NCI-H1092 treated with DMSO at 0.1 percent for 48 hours (cell line): Measurements from ENCODE around the gene CARD11.

Source experiments
- DNase-seq: peaks from one replicate; lab custom pipeline; 2025; lab: John Stamatoyannopoulos, UW

The CARD11 gene

DNA sequence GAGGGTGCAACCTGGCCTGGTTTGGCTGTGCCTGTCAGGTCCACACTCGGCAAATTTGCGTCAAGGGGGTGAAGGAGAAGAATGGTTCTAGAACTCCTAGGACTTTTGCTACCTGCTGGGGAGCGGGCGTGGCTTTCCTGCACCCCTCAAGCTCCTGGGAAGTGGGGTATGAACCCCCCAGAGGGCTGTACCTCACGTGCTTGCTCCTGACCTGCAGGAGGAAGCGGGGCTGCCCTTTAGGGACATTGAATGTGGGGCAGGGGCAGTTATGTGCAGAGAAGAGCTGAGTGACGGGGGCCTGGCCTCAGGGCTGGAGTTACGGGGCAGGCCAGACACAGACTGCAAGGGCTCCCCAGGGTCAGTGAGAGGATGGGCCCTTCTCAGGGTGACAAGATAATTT lies 138.2 kb downstream of the CARD11 start:
- no peak for DNase-seq

DNA sequence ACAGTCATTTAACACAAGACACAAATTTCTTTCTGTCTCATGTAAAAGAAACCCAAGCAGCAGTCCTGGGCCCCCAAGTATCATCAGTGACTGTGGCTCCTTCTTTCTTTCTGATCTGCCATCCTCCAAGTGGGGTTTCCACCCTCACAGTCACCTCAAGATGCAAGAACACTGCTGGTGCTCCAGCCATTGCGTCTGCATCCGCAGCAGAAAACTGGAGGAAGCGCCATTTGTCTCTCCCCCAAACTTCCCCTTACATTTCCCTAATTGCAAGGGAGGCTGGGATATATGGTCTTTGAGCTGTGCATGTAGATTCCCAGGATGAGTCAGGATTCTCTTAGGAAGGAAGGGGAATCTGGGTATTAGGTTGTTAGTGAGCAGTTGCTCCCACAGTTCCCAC lies 138.6 kb downstream of the CARD11 start:
- no peak for DNase-seq

DNA sequence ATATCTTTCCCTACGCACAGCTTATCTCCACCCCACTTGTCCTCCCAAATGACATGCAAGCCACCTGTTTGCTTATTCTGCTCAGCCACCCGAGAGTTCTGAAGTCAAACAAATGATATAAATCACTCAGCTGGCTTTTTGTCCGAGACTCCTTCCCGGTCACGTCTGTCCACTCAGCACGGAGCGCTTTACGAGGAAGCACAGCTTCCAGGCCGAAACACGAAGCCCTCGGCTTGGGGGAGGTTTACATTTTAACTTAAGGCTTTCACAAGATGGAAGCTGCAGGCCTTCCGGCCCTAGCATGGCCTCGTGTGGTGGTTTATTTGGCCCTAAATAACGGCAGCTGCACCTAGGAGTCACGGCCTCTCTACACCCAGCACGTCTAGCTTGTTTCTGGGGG lies 139.5 kb downstream of the CARD11 start:
- DNase-seq, result no peak

DNA sequence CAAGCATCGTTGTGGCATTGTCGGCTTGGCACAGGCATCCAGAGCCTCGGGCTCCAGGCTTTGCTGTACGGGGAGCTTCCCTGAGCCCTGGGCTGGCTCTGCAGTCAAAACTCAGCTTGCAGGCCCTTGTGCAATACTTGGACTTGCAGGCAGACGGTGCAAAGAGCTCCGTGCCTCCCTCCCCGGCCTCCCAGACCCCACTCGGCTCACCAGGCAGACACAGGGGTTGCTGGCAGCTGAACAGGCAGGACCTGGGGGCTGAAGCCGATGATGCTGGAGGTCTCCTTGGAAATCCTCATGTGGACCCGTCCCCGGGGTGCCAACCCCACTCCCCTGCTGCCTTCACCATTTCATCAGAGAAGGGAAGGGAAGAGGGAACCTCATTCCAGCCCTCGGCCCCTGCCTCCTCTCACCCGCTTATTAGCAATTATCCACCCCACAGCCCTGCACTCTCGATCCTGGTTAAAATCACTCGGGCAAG lies 139.9 kb downstream of the CARD11 start:
- no peak for DNase-seq

DNA sequence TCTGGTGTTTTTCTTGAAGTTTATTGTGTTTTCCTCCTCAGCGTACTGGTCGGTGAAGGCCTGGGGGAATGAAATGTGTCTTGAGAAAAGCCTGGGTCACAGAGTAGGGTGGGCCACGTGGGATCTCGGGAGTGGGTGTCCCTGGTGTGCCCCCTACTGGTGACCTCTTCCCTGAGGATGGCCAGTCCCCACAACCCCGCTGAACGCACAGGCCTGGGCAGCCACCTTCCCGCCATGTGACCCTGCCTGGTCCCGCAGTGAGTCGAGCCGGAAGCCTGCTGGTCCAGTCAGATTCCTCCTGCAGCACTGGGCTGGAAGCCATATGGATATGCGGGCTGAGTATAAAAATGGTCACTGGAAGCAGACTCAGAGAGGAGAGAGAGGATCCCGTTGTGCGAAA lies 146.6 kb downstream of the CARD11 start:
- DNase-seq, result no peak

DNA sequence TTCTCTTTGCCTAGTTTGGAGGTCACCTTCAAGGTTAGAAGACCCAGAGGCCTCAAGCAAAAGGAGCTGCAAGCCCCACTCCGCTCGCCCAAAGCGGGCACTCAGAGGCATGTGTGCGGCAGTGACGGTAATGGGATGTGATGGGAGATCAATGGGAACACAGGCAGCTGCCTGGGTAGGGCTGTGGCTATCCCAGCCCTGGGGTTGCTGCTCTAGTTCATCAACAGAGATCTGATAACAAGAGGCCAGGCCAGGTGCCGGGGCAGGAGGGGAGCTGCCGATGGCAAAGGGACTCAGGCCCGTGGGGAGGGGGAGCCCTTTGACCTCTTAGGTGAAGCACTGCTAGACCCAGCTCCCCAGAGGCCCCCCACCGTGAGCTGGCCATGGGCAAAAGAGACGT lies 147.5 kb downstream of the CARD11 start:
- no peak for DNase-seq

DNA sequence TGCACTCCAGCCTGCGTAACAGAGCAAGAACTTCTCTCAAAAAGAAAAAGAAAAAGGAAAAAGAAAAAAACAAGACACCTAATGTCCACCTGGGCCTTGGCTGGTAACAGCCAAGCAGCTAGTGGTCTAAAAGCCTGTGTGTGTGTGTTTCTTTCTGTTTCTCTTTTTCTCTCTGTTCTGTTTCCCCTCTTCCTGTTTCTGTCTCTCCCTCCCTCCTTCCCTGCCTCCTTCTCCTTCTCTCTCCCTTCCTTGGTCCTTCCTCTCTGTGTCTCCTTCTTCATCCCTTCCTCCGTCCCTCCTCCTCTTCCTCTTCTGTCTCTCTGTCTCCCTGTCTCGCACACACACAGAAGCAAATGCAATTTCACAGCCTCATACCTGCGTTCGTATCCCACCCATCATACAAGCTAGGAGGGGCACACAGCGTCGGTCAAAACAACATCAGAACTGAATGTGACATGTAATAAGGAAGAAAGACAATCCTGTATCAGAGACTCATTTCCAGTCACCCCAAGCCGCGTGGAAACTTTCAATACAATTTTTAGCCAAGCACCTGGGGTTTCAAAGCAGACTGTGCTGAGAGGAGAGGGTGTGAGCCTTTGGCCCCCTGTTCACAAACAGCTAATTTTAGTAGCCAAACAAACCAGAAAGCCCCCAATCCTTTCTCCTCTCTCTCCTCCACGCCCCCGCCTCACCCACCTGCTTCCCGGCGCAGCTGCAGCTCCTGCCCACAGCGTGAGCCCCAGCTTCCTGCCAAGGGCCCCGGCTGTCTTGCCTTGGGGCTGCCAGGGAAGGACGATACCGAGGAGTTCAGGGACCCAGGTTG lies 149.3 kb downstream of the CARD11 start:
- DNase-seq, result peak; percentile 57

DNA sequence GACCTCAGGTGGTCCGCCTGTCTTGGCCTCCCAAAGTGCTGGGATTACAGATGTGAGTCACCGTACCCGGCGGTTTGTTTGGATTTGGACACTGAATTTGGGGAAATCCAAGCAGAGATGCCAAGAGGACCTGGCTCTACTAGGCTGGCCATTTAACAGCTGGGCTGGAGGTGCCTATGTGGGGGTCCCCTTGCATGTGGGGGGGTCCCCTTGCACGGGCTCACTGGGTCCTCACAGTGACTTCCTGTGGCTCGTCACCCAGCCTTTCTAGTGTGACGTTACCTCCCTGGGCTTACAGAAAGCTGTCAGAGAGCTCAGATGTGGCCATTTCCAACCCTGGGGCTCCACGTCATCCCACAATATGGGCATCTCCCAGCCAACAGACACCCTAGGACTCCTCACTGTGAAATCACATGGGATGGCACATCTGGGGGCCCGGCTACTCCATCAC lies 150.2 kb downstream of the CARD11 start:
- DNase-seq, result no peak

DNA sequence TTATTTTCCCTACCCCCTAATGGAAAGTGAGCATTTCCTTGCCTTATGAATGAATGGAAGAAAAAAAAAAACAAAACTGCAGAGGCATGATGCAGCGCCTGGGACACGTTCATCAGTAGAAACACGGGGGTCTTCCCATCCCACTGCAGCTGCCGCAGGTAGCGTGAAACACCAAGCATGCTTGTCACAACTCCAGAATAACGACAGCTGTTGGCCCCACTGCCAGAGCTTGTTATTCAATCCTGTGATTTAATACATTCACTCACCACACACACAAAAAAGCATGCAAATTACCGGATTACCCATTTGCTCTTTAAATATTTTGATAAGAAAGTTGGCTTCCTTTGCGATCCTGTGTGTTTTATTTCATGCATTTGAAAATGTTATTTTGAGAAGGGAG lies 151.1 kb downstream of the CARD11 start:
- DNase-seq, result peak; percentile 78

DNA sequence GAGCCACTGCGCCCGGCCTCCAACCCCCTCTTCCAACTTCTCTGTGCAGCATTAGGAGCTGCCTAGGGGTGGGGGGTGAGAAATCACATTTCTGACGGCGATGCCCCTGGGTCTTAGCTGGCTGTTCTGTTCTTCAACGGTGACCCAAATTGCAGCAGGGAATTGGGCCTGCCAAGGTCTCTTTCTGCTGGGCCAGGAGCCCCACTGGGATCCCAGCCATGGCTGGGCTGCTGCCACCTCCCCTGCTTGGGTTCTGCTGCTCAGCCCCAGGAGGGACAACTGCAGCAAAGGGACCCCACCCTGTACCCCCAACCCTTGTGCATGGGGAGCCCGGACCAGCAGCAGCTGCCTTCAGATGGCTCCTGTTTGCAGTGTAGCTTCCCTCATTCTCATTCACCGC lies 155.9 kb downstream of the CARD11 start:
- DNase-seq, result no peak

DNA sequence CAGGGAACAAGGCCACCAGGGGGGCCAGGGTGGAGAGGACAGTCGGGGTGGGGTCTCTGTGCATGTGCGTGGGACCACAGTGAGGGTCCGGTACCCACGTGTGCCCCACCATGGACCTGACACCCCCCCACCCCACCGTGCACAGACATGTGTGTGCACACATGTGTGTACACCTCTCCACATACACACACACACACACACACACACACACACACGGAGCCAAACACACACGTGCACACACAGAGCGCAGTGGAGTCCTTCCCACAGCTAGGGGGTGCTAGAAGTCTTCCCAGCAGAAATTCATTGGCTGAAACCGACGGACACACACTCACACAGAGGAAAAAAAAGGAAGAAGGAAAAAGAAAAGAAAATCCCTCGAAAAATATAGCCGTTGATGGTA lies 156.8 kb downstream of the CARD11 start:
- DNase-seq, result peak; percentile 86

DNA sequence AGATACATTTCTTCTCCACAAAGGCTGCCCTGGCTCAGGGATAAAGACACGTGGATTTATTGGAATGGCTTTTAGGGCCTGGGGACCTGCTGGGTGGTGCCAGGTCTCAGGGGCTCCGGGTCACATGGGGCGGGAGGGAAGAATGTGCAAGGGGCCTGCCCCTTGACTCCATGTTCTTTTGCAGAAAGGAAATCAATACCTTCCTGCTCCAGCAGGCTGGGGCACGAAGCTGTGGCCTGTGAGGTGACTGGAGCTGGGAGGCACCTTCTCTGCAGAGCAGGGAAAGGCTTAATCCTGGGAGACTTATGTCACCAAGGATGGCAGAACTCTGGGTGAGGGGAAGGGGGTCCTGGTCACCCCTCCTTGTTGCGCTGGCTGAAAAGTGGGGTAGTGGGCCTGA lies 157.3 kb downstream of the CARD11 start:
- DNase-seq, result no peak

DNA sequence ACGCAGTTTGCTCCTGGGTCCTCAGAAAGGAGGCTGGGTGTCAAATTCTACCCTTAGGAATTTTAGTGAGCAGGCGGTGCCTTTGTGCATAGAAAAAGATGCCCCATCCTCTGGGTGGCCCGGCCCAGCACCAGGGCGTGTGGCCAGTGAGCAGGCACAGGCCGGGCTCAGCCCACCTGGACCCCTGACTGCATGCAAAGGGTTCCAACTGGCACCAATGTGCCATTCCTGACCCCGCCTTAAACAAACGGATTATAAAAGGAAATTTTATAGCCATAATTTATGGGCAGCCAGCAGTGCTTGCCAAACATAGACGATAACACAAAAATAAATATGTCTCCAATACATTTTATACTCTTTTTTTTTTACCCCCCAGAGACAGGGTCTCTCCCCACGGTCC lies 159.5 kb downstream of the CARD11 start:
- no peak for DNase-seq

DNA sequence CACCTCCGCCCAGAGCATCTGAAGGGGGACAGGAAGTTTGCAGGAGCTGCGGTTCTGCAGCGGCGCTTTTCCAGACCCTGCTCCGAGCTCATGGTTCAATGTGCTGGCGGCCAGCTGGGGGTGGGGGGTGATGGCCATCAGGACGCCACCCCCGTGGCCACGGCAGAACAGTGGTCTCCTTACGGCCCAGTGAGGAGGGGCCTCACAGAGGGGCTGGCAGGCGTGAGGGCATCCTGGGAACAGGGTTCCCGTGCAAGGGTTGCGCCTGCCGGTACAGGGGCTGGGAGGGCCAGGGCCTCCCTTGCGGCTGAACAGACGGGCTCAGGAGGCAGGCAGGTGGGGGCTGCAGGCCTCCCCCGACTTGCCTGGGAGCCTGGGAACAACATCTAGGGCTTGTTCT lies 160.6 kb downstream of the CARD11 start:
- DNase-seq, result no peak

DNA sequence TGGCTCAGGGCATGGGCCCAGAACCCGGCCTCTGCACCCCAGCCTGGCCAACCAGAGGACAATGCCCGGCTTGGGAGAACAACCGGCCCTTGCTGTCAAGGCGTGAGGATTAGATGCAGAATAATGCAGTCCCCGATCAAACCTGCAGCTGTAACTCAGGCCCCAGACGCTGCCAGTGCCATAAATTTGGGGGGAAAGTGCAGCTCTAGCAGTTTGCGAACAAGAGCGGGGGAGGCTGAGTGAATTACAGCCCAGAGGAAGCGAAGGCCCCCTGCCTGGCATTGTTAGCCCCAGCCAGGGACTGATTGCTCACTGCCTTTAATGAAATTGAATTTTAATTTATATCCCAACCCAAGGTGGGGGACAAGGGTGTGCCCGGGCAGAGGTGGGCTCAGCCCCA lies 161.6 kb downstream of the CARD11 start:
- no peak for DNase-seq

DNA sequence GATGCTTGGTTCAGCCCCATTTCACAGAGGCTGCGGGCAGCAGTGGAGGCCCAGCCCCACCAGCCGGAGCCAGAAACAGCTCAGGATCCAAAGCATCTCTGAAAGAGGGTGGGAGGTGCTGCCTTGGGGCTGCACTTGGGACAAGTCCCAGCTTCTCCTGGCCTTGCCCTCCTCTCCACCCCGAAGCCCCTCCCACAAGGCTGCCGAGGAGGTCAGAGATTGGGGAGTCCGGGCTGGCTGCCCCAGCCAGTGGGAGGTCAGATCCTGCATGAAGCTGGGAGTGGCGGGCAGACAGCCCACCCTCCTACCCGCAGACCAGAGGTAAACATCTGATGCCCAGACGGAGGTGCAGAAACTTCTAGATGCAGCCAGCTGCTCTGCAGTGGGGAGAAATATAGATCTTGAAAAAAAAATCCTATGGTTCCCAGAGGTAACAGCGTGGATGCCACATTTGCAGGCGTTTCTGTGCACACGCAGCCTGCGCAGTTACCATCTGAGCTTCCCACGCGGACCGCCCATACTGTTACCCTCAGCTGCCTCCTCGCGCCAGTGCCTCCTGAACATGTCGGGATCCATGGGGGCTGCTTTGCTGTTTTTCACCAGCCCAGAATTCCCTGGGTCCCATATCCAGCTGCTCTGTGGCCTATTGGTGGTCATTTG lies 162.7 kb downstream of the CARD11 start:
- no peak for DNase-seq

DNA sequence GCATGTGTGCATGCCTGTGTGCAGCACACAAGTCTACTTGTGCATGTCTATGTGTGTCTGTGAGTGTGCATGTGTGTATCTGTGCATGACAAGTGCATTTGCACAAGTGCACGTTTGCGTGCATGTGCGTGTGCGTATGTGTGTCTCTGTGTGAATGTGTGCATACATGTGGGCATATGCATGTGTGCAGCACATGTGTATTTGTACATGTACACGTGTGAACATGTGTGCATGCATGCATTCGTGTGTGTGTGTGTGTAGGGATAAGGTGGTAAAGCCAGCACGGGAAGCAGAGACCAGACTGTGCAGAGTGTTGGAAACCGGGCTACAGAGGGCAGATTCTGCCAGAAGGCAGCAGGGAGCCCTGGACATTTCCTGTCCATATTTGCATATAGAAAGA lies 163.6 kb downstream of the CARD11 start:
- DNase-seq, result no peak

DNA sequence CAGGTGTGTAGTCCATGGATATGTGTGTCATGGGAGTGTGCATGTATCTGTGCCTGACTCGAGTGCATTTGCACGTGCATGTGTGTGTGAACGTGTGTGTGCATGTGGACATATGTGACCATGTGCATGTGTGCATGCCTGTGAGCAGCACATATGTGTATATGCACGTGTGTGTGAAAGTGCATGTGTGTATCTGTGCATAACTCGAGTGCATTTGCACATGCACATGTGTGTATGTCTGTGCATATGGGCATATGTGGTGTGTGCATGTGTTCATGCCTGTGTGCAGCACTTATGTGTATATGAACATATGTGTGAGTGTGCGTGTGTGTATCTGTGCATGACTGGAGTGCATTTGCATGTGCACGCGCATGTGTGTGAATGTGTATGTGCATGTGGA lies 164.3 kb downstream of the CARD11 start:
- DNase-seq, result no peak

DNA sequence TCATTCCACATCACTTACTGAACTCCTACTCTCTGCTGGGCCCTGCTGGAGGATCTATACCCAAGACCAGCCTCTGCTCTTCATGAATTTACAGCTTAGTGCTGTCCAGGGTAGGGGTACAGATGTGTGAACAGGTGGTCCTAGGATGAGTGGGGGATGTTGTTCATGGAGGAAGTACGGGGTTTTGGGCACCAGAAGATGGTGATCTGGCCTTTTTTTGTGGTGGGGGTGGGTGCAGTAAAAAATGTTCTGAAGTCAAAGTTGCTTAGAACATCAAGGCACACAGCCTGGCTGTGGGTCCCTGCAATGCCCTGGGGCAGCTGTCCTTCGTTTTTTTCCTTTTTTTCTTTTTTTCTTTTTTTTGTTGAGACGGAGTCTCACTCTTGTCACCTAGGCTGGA lies 165.4 kb downstream of the CARD11 start:
- DNase-seq, result no peak

DNA sequence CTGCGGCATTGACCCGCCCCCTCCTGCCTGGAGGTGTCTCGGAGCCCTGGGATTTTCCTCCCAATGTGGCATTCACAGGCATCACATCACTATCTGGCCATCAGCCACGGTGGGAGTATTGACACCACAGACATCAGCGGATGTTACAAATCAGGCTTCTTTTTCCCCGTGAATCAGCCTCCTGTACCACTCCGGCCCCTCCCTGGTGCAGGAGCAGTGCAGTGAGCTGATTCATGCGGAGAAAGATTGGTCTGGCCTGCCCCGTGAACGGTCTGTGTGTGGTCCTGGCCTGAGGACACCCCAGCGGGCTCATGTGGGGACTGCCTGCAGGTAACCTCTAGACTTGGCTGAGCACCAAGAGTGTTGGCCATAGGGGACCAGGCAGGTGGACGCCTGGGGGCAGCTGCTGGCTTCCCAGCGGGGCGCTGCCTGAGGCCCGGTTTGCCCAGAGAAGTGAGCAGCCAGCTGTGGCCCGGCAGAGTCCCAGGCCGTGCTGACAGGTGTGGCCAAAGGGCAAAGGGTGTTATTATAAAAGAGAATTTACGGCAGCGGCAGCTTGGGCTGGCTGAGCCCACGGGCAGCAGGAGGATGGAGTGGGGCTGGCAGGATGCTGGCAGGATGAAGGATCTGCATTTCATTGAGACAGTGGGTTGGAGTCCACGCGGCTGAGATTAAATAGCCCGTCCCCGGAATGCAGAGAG lies 167.5 kb downstream of the CARD11 start:
- peak; percentile 63 for DNase-seq

DNA sequence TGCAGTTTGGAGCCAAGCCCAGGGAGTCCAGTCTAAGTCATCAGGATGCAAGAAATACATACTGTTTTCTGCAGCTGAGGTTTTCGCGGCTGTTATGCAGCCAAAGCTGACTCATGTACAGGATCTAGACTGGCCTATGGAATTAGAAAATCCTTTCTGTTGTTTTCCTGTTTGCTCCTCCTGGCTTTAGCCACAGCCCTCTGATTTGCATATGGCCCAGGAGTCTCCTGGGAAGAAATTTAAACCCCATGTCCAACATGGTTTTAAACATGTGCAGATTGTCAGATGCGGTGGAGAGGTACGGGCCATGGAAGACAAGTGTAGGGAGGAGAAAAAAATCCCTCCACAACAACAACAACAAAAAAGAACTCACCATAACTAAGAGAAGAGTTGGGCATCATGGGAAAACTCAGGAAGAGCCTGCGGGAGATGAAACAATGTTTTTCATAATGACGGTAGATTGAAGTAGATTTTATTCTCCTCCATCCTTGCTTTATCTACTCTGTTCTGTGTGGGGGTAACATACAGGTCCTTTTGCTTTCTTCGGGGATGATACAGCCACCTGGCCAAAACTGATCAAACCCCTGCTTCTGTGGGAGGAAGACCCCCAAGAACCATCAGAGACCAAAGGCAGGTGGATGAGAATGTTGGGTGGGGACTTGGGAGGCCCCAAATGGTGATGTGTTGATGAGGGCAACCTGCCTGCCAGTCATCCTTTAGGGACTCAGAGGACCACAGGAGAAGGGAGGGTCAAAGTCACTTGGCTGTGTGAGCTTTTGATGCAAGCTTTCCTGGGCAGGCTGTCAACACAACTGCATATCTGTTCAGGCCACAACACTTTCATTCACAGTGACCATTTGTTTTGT lies 169.7 kb downstream of the CARD11 start:
- no peak for DNase-seq

DNA sequence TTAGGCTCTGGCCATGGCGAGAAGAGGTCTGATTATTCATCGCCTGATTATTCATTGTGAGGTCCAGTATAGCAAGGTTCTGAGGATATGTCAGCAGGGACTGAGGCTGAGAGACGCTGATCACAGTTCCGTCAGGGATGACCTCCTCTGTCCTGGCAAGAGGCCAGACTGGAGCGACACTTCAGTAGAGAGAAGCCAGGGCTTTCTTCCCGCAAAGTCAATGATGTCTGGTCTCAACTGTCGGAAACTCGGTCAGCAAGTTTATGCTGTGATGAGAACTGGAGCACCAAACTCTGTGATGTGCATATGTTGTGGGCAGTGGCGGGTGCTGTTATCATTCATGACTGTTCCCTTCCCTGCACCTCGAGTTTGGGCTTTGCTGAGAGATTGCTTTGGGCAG lies 170.5 kb downstream of the CARD11 start:
- no peak for DNase-seq
